GM12891 (cell line): ENCODE measurements around the gene SHFL.

ENCODE experiments used
- POLR2A ChIP-seq: IDR thresholded peaks from 2 replicates; pipeline ENCODE4 v1.6.1; 2011; ENCODE audit warnings: low read depth, low read length, control low read depth
- POLR2AphosphoS5 ChIP-seq: IDR thresholded peaks from 2 replicates; pipeline ENCODE4 v1.6.1; 2011; ENCODE audit warnings: low read depth, low read length, control low read depth

- TF ChIP-seq POLR2A (no peak), POLR2AphosphoS5 (no peak)
These were observed 12.0 kb upstream of the SHFL start for GRCh38 chr19:10074153-10074552.
